Uterus (tissue), 2 donors: ENCODE results near the gene ITIH2.

Experiments
- CTCF ChIP-seq, 4 experiments: fragments of 200-600 bp in 2 of 4; fragments of 450-650 bp in 2 of 4; sonication (generic) in 2 of 4; IDR thresholded peaks; one replicate each; pipeline ENCODE4 v1.5.1; 2016 to 2019; ENCODE audit warnings: antibody characterized with exemption in 4 of 4, mild to moderate bottlenecking in 2 of 4, moderate library complexity in 1 of 4
- POLR2A ChIP-seq, 2 donors: fragments of 450-650 bp; IDR thresholded peaks; one replicate each; pipeline ENCODE4 v1.6.1; 2016; ENCODE audit warnings: antibody characterized with exemption in 2 of 2, mild to moderate bottlenecking in 1 of 2, moderate library complexity in 1 of 2

- no peak for TF ChIP-seq POLR2A (IDR thresholded peaks at IDR 0.05)
- TF ChIP-seq CTCF (IDR thresholded peaks at IDR 0.05), result no peak
These were observed 35.7 kb downstream of the ITIH2 start for GRCh38 chr10:7738536-7739407.
